ENCODE results near the gene SMIM20.

Gene SMIM20

DNA sequence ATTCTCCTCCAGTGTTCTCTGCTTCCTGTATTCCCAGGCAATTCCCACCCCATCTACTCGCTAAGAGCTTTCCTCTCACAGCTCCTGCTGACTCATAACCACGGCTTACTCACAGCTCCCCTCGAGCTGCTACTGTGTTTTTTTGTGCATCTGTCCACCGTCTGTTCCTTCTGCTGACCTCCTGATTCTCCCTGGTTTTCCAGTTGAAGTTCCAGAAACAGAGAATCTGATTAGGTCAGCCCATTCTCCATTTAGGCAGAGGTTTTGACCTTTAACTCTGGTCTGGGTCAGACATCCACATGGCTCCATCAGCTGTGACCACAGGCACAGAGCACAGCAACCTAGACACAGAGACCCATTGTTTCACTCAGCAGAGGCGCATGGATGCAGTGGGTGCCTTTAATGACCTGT is 5.5 kb upstream of the SMIM20 start:
- TF ChIP-seq, protein P1, sequence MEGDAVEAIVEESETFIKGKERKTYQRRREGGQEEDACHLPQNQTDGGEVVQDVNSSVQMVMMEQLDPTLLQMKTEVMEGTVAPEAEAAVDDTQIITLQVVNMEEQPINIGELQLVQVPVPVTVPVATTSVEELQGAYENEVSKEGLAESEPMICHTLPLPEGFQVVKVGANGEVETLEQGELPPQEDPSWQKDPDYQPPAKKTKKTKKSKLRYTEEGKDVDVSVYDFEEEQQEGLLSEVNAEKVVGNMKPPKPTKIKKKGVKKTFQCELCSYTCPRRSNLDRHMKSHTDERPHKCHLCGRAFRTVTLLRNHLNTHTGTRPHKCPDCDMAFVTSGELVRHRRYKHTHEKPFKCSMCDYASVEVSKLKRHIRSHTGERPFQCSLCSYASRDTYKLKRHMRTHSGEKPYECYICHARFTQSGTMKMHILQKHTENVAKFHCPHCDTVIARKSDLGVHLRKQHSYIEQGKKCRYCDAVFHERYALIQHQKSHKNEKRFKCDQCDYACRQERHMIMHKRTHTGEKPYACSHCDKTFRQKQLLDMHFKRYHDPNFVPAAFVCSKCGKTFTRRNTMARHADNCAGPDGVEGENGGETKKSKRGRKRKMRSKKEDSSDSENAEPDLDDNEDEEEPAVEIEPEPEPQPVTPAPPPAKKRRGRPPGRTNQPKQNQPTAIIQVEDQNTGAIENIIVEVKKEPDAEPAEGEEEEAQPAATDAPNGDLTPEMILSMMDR (conservative IDR thresholded peaks at IDR 0.05) = no peak
- H3K27ac ChIP-seq = no peak overlapping the region

DNA sequence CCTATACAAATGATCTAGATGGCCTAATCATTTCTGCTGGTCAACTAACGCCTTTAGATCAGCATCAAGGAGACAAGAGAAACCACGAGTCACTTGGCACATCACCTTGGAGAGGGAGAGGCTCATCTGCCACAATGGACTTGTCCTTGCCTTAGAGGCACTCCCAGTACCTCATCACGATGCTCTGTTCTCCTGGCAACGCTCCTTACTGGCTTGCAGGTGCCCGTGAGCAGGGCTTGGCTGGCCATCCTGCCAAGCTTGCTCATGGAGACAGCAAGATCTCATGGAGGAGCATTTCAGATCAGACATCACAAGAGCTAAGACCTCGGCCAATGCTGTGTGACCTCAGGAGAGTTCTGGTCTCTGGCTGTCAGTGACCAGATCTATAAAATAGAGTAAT is 2.7 kb upstream of the SMIM20 start:
- TF ChIP-seq, protein P1 (conservative IDR thresholded peaks at IDR 0.05) = no peak
- H3K27ac ChIP-seq = no peak overlapping the region

GRCh38 chr4:25913056-25913850 is 767 bp upstream of the SMIM20 start:
- H3K27ac ChIP-seq = peak overlapping the region; percentile 87
- TF ChIP-seq, protein P1 (conservative IDR thresholded peaks at IDR 0.05) = no peak

DNA sequence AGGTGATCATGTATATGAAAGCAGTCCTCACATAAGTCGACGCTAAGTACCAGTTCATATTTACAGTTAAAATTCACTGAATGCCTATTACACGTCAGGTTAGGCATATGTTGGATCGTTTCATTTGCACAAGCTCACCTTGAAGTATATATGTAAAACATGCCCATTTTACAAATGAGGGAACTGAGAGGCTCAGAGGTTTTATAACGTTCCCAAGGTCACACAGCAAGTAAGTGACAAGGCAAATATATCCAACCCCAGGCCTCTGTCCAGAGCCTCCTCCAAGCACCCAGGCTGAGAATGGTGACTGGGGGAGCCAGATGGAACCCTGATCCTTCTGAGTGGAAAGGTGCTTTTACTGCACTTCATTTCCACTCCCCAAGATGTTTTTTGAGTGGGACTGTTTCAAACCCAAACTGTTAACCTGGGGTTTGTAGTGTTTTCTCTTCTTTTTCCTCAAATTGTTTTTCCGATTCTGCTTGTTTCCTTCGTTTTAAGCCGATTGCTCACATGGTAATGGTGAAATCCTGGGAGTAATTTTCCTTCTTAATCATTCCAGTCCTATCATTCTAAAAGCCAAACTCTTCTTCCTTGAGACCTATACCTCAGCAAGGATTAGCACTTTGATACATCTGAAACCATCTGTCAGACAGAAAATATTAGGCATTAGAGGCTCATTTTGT is 791 bp downstream of the SMIM20 start:
- peak overlapping the region; percentile 87 for H3K27ac ChIP-seq
- TF ChIP-seq, protein P1 (conservative IDR thresholded peaks at IDR 0.05) = no peak

DNA sequence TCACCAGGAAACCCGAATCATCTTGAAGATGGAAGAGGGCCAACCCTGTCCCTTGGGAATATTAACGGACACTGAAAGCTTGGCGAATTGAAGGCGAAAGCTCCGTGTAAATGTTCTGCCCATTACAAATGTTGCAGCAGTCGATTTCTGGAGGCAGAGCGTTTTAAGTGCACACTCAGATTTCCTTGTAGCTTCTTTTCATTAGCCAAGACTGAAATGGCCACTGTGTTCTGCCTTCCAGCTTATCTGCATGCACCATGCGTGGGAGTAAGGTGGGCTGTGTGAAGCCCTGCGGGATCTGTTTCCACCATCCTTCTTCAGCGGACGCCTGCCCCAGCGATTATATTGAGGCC is 1.3 kb downstream of the SMIM20 start:
- TF ChIP-seq, protein P1 (conservative IDR thresholded peaks at IDR 0.05) = no peak
- no peak overlapping the region; the same call in 1 of the 2 replicates for H3K27ac ChIP-seq

DNA sequence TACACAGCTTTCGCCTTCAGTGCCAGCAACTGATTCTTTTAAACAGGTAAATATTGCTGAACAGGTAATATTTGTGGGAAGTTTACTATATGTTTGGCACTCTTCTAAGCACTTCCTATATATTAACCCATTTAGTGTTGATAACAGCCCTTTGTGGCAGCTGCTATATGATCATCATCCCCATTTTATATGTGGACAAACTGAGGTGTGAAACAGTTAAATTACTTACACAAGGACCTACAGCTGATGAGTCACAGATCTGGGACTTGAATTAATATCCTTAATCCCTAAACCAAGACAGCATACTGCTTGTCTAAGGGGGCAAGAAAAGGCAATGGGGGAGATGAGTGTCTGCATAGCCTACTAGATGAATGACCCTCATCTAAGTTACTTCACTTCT is 2.9 kb downstream of the SMIM20 start:
- no peak overlapping the region for H3K27ac ChIP-seq
- TF ChIP-seq, protein P1 (conservative IDR thresholded peaks at IDR 0.05) = no peak

- H3K27ac ChIP-seq = no peak overlapping the region
- TF ChIP-seq, protein P1 (conservative IDR thresholded peaks at IDR 0.05) = no peak
Observed at GRCh38 chr4:25919676-25920075, 5.7 kb downstream of the SMIM20 start.

Measured in VCaP (cell line).